PFSK-1 (cell line): ENCODE measurements around the gene GFM2. TPM values are rescaled to one million over a fixed set of nuclear protein-coding genes. Genes with fewer than 3 reads are reported as not detected.
A peak's percentile ranks its signal among the peaks of the same experiment; 100 is the strongest.

Experiments
- FOXP2 ChIP-seq: optimal IDR thresholded peaks from 2 replicates; pipeline ENCODE3; 2011; ENCODE audit warnings: borderline replicate concordance, control low read depth, inconsistent platforms; ENCODE audit not compliant: insufficient read depth; ENCODE audit errors: extremely low read length, extremely low read depth
- POLR2AphosphoS5 ChIP-seq: IDR thresholded peaks from 2 replicates; pipeline ENCODE4 v1.6.1; 2012; ENCODE audit warnings: low read depth, mild to moderate bottlenecking, control low read depth, low read length, moderate library complexity
- SIN3A ChIP-seq: IDR thresholded peaks from 2 replicates; pipeline ENCODE4 v1.6.1; 2012; ENCODE audit warnings: mild to moderate bottlenecking, low read length, moderate library complexity, borderline replicate concordance; ENCODE audit not compliant: insufficient read depth
- TAF1 ChIP-seq: IDR thresholded peaks from 2 replicates; pipeline ENCODE4 v1.6.1; 2012; ENCODE audit warnings: low read length, control low read depth, borderline replicate concordance; ENCODE audit not compliant: insufficient read depth
- polyA plus RNA-seq: library from polyadenylated mRNA; unstranded; fragments of >200 nt; gene quantifications from one replicate; pipeline ENCODE4 v1.2.1, GENCODE V29; 2012; ENCODE audit warnings: low read depth, missing spikeins; ENCODE audit not compliant: insufficient read length
- TF ChIP-seq, protein P1 (sequence below), 2 experiments: IDR thresholded peaks; 2 replicates each; pipeline versions ENCODE4 v1.6.1 to v1.8.0; 2011 to 2012; ENCODE audit warnings: low read depth in 2 of 2, low read length in 2 of 2, control low read depth in 1 of 2, inconsistent platforms in 1 of 2, mild to moderate bottlenecking in 1 of 2, moderate library complexity in 1 of 2; ENCODE audit not compliant: insufficient read depth in 1 of 2

GFM2 gene, protein sequence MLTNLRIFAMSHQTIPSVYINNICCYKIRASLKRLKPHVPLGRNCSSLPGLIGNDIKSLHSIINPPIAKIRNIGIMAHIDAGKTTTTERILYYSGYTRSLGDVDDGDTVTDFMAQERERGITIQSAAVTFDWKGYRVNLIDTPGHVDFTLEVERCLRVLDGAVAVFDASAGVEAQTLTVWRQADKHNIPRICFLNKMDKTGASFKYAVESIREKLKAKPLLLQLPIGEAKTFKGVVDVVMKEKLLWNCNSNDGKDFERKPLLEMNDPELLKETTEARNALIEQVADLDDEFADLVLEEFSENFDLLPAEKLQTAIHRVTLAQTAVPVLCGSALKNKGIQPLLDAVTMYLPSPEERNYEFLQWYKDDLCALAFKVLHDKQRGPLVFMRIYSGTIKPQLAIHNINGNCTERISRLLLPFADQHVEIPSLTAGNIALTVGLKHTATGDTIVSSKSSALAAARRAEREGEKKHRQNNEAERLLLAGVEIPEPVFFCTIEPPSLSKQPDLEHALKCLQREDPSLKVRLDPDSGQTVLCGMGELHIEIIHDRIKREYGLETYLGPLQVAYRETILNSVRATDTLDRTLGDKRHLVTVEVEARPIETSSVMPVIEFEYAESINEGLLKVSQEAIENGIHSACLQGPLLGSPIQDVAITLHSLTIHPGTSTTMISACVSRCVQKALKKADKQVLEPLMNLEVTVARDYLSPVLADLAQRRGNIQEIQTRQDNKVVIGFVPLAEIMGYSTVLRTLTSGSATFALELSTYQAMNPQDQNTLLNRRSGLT
- polyA plus RNA-seq, result 13.7 TPM

DNA sequence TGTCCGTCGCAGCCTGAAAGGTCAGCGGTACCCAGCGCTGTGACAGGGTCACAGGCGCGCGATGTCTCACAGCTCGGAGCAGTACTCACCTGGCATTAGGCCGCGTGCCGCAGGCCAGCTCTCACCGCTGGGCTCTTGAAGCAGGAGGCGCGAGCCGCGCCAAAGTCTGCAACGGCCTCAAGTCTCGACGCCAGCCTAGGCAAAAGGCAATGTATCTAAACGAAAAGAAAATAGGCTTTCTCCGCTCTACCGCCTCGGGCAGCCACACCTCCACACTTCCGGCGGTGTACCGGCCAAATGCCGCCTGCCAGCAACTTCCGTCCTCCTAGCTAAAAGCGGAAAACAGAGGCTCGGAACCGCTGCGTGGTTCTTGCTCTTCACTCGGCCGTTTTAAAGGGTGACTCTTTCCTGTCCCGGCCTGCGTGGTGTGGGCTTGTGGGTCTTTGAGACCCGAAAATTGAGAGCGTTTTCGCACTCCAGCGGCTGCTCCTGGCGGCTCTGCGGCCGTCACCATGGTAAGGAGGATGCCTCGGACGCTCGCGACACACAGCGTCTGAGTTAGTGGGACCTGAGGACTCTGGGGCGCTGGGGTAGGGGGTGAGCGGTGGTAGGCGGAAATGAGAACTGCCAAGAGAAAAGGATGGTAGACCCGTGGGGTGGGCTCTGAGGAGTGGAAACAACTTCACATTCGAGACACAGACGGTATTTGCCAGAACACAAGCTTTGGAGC is at the start of gene GFM2, which contains the start of gene NSA2:
TSS of gene GFM2 (minus strand) at position 269 of the 730 bp plus-strand sequence. CDS start 3,375 bp downstream, outside the sequence.
TSS of gene NSA2 (plus strand) at position 401 of the 730 bp plus-strand sequence. CDS start at position 513, 112 bp downstream.
- TF ChIP-seq POLR2AphosphoS5 (peak; percentile 81), FOXP2 (no peak), SIN3A (peak; percentile 82; the same call in 1 of the 2 replicates), TAF1 (peak; percentile 81)

DNA sequence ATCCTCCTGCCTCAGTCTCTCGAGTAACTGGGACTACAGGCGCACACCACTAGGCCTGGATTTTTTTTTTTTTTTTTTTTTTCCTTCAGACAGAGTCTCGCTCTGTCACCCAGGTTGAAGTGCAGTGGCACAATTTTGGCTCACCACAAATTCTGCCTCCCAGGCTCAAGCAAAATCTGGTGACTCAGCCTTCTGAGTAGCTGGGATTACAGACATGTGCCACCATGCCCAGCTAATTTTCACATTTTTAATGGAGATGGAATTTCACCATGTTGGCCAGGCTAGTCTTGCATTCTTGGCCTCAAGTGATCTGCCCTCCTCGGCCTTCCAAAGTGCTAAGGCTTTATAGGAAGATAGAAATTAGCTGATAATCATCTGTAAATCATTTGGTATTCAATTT is 44.0 kb upstream of the GFM2 start:
- TF ChIP-seq SIN3A, result no peak
- no peak for TF ChIP-seq TAF1
- TF ChIP-seq FOXP2, result no peak
- TF ChIP-seq POLR2AphosphoS5, result no peak
- TF ChIP-seq, protein P1, sequence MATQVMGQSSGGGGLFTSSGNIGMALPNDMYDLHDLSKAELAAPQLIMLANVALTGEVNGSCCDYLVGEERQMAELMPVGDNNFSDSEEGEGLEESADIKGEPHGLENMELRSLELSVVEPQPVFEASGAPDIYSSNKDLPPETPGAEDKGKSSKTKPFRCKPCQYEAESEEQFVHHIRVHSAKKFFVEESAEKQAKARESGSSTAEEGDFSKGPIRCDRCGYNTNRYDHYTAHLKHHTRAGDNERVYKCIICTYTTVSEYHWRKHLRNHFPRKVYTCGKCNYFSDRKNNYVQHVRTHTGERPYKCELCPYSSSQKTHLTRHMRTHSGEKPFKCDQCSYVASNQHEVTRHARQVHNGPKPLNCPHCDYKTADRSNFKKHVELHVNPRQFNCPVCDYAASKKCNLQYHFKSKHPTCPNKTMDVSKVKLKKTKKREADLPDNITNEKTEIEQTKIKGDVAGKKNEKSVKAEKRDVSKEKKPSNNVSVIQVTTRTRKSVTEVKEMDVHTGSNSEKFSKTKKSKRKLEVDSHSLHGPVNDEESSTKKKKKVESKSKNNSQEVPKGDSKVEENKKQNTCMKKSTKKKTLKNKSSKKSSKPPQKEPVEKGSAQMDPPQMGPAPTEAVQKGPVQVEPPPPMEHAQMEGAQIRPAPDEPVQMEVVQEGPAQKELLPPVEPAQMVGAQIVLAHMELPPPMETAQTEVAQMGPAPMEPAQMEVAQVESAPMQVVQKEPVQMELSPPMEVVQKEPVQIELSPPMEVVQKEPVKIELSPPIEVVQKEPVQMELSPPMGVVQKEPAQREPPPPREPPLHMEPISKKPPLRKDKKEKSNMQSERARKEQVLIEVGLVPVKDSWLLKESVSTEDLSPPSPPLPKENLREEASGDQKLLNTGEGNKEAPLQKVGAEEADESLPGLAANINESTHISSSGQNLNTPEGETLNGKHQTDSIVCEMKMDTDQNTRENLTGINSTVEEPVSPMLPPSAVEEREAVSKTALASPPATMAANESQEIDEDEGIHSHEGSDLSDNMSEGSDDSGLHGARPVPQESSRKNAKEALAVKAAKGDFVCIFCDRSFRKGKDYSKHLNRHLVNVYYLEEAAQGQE (IDR thresholded peaks at IDR 0.05; ENCODE audit: insufficient read depth in 1 of 2, low read depth in 2 of 2, low read length in 2 of 2), result no peak

DNA sequence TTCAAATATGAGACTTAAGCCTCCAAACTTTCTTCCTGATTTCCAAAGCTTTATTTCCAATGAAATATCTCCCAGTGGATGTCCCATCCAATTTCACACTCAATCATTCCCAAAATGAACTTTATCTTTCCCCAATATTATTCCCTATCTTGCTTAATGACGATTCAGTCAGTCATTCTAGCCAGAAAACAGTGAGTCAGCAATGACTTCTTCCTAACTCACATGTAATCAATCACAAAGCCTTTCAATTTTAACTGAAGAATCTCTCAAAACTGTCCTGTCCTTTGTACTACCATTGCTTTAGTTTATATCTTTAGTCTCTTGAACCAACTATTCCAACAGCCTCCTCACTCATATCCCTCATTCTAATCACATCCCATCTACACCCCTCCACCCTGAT is 35.0 kb upstream of the GFM2 start:
- TF ChIP-seq, protein P1 (IDR thresholded peaks at IDR 0.05; ENCODE audit: insufficient read depth in 1 of 2, low read depth in 2 of 2, low read length in 2 of 2), result no peak
- TF ChIP-seq TAF1, result no peak
- no peak for TF ChIP-seq SIN3A
- no peak for TF ChIP-seq FOXP2
- TF ChIP-seq POLR2AphosphoS5, result no peak

DNA sequence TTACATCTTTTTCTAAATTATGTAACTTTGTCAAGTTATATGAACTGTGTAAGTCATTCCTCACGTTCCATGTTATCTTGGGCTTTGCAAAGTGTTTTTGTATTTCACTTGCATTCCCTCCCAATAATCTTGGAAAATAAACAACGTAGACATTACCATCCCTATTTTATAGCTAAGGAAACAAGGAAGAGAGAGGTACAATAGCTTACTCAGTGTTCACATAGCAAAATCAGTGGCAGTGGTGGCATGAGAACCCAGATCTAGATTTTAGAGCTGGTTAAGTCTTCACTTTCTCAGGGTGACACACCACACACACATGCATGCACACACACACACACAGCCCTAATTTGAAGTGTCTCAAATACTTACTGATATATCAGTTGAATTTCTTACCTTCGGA is 34.3 kb upstream of the GFM2 start:
- no peak for TF ChIP-seq SIN3A
- no peak for TF ChIP-seq POLR2AphosphoS5
- no peak for TF ChIP-seq FOXP2
- TF ChIP-seq TAF1, result no peak
- TF ChIP-seq, protein P1 (IDR thresholded peaks at IDR 0.05; ENCODE audit: insufficient read depth in 1 of 2, low read depth in 2 of 2, low read length in 2 of 2), result no peak
